Cerebellar cortex (tissue), 1 donor: Measurements from ENCODE around the gene CEP70.
"Not testable (repeated sequence)": the region's sequence is repeated elsewhere in the genome, so short reads cannot be mapped to it uniquely, and the experiment has no call there.

Experiments
- DNase-seq: peaks from one replicate; pipeline ENCODE4 v3.0.0-alpha.2; 2015; ENCODE audit warnings: low spot score

The CEP70 gene

DNA sequence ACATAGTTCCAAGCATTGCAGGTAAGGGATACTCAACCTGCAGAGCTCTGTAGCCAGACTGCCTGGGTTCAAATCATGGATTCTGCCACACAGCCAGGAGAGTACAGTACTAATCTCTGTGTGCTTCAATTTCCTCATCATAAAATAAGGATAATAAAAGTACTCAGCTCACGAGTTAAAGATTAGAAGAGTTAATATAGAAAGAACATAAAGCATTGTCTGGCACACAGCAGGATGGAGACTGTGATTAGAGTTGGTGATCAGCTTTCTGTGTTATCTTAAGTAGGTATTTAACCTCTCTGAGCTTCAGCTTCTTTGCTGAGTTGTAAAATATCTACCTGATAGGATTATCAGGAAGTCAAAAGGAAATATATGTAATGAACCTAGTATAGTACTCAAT lies 2.7 kb downstream of the CEP70 start:
- DNase-seq, result no peak

DNA sequence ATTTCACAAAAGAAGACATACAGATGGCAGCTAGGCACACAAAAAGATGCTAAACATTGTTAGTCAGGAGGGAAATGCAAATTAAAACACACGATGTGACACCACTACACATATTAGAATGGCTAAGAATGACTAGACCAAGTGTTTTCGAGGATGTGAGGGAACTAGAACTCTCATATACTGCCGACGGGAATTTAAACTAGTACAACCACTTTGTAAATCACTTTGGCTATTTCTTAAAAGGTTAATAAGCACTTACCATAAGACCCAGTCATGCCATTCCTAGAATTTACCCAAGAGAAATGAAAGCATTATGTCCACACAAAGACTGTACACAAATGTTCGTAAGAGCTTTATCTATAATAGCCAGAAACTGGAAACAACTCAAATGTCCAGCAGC lies 5.6 kb downstream of the CEP70 start:
- DNase-seq, result no peak

DNA sequence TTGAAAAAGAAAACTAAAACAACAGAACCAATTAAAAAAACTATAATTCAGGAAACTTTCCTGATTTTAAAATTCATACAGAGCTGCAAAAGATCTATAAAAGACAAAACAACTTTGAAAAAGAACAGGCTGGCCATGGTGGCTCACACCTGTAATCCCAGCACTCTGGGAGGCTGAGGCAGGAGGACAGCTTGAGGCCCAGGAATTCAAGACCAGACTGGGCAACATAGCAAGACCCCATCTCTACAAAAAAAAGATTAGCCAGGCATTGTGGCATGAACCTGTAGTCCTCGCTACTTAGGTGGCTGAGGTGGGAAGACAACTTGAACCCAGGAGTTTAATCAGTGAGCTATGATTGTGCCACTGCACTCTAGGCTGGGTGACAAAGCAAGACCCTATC lies 6.7 kb downstream of the CEP70 start:
- DNase-seq, result no peak

DNA sequence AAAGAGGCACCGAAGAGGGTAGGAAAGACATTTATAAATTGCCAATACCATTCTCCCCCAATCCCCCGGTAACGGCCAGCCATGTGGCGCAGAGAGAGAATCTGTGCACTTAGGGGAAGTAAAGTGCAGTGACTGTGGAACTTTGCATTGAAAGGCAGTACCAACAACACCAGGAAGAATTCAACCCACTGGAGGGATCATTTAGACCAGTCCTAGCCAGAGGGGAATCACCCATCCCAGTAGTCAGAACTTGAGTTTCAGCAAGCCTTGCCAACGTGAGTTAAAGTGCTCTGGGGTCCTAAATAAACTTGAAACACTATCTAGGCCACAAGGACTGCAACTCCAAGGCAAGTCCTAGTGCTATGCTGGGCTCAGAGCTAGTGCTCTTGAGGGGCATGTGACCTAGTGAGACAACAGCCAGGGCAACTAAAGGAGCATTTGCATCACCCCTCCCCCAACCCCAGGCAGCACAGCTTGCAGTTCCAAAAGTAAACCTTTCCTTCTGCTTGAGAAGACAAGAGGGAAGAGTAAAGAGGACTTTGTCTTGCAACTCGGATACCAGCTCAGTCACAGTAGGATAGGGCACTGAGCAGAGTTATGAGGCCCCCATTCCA lies 15.0 kb downstream of the CEP70 start:
- no peak for DNase-seq

DNA sequence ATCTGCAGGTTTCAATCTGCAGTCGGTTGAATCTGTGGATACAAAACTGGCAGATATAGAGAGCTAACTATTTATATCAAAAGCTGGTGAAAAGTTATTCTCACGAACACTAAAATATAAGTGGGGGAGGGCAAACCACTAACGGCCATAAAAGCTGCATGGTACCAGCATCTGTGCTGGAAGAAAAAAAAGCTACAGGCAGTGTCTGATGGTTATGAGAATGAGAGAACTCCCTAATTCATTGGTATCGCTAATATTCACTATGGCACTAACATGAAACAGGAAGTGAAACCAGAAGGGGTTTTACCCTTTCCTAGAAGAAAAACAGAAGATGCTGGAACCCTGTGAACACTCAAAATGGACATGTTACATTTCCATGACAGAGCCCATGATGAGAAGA lies 15.9 kb downstream of the CEP70 start:
- DNase-seq, result no peak

DNA sequence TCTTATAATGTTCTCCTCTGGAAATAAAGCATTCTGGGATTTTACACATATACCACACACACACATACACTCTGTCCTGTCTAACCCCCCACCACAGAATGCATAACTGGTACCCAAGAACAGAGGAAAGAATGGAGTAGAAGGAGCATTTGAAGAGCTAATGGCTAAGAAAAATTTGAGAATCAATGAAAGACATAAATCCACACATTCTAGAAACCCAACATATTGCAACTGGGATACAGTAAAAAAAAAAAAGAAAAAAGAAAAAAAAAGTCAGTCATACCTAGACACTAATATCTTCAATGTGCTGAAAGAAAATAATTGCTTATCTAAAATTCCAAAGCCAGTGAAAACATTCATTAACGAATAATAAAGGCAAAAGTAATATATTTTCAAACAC lies 20.9 kb downstream of the CEP70 start:
- DNase-seq, result no peak

DNA sequence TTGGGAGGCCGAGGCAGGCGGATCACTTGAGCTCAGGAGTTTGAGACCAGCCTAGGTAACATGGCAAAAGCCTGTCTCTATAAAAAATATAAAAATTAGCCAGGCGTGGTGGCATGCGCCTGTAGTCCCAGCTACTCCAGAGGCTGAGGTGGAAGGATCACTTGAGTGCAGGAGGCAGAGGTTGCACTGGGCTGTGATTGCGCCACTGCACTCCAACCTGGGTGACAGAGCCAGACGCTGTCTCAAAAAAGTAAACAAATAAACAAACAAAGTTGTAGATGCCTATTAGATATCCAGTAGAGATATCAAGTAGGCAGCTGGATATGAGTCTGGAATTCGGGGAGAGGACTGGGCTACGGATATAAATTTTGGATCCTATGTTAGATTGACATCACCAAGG lies 24.4 kb downstream of the CEP70 start:
- DNase-seq, result not testable (repeated sequence)

DNA sequence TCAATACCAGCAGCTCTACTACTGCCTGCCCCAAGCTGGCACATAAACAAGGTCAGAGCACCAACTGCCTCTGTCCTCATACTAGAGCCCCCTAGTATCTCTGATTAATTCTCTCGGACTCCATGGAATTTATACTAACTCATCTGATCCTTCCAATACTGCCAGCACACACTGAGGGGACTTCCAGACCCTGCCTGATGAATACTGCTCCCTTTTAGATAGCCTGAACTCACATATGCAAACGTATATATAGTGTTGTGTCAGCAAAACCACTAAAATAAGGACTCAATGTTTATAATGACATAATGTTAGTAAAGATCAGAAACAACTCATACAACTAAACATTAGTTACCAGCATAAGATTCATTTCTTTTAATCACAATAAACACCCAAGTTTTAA lies 25.0 kb downstream of the CEP70 start:
- DNase-seq, result no peak

DNA sequence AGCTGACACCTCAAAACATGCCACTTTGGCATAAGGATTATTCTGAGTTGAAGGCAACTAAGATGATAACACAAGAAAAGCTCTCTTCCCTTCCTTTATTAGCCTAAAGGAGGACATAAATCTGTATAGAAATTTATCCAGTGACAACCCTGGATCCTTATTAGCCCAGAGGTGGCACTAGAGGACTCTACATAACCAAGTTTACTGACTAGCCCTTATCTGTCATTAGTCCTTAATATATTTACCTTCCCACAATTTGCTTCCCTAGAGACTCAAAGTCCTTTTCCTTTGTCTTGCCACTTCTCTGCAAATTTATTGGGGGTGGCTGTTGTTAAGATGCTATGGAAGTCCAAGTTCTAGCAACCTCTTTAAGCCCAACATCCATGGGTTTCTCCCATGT lies 26.7 kb downstream of the CEP70 start:
- no peak for DNase-seq

DNA sequence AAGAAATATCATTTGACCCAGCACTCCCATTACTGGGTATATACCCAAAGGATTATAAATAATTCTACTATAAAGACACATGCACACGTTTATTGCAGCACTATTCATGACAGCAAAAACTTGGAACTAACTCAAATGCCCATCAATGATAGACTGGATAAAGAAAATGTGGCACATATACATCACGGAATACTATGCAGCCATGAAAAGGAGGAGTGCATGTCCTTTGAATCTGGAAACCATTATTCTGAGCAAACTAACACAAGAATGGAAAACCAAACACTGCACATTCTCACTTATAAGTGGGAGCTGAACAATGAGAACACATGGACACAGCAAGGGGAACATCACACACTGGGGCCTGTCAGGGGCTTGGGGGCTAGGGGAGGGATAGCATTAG lies 27.8 kb downstream of the CEP70 start:
- not testable (repeated sequence) for DNase-seq

DNA sequence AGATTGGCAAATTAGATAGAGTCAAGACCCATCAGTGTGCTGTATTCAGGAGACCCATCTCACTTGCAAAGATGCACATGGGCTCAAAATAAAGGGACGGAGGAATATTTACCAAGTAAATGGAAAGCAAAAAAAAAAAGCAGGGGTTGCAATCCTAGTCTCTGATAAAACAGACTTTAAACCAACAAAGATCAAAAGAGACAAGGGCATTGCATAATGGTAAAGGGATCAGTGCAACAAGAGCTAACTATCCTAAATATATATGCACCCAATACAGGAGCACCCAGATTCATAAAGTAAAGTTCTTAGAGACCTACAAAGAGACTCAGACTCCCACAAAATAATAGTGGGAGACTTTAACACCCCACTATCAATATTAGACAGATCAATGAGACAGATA lies 31.2 kb downstream of the CEP70 start:
- DNase-seq, result not testable (repeated sequence)

DNA sequence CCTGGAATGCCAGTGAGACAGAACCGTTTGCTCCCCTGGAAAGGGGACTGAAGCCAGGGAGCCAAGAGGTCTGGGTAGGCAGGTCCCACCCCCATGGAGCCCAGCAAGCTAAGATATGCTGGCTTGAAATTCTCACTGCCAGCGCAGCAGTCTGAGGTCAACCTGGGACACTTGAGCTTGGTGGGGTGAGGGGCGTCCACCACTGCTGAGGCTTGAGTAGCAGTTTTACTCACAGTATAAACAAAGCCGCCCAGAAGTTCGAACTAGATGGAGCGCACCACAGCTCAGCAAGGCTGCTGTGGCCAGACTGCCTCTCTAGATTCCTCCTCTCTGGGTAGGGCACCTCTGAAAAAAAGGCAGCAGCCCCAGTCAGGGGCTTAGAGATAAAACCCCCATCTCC lies 33.6 kb downstream of the CEP70 start:
- no peak for DNase-seq

DNA sequence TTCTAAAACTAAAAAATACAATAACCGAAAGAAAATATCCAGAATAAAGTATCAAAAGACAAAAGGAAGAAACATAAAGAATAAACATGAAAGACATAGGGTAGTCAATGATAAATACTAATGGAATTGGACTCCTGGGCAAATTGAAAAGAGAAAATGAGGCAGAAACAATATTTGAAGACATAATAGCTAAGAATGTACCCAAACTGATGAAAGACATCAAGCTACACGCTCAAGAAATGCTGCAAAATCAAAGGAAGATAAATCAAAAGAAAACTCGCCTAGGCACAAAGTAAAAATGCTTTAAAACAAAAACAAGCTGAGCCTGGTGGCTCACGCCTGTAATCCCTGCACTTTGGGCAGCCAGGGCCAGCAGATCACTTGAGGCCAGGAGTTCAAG lies 34.9 kb downstream of the CEP70 start:
- DNase-seq, result no peak

DNA sequence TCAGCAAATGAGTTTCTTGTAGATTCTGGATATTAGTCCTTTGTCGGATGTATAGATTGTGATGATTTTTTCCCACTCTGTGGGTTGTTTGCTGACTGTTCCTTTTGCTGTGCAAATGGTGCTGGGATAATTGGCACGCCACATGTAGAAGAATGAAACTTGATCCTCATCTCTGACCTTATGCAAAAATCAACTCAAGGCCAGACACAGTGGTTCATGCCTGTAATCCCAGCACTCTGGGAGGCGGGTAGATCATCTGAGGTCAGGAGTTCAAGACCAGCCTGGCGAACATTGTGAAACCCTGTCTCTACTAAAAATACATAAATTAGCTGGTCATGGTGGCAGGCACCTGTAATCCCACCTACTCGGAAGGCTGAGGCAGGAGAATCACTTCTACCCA lies 39.3 kb downstream of the CEP70 start:
- not testable (repeated sequence) for DNase-seq

DNA sequence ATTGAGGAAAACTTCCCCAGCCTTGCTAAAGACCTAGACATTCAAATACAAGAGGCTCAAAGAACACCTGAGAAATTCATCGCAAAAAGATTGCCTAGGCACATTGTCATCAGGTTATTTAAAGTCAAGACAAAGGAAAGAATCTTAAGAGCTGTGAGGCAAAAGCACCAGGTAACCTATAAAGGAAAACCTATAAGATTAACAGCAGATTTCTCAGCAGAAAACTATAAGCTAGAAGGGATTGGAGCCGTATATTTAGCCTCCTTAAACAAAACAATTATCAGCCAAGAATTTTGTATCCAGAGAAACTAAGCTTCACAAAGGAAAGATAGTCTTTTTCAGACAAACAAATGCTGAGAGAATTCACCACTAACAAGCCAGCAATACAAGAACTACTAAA lies 43.1 kb downstream of the CEP70 start:
- DNase-seq, result not testable (repeated sequence)

DNA sequence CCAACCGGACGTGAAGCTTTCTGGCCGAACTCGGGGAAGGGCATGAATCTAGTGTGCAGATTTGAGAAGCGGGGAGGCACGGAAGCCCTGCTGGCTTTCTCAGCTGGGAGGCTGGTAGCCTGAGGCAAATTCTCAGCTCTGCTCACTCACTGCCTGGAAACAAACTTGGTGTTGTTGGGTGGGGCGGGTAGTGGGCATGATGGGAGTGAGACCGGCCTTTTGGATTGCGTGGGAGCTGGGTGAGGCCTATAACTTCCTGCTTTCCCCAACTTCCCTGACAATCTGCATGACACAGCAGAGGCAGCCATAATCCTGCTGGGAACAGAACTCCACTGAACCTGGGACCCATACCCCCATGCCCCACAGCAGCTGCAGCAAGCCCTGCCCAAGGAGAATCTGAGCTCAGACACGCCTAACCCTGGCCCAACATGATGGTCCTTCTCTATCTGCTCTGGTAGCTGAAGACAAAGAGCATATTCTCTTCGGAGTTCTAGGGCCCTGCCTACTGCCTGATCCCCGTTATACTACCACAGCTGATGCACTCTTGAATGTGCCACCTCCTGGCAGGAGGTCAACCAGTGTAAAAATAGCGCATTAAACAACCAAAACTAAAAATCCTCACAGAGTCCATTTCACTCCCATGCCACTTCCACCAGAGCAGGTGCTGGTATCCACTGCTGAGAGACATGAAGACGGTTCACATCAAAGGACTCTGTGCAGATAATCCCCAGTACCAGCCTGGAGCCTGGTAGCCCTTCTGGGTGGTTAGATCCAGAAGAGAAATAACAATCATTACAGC lies 44.7 kb downstream of the CEP70 start:
- no peak for DNase-seq

DNA sequence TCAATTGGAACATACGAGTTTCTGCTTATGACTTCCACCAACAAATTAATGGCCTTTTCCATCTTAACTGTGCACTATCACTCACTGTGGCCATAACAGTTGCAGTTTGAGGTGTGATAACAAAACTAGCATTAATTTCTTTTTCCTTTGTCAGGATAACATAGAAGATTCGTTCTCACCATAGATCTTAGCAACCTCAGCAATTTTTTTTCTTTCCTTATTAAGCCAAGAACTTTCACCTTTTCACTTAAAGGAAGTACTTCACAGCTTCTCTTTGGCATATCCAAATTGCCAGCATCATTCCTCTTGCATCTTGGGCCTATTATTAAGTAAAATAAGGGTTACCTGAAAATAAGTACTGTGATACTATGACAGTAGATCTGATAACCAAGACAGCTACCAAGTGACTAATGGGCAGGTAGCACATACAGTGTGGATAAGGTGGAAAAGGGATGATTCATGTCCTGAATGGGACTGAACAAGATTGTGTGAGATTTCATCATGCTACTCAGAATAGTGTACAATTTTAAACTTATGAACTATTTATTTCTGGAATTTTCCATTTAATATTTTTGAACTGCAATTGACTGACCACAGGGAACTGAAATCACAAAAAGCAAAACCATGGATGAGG lies 46.6 kb downstream of the CEP70 start:
- no peak for DNase-seq

DNA sequence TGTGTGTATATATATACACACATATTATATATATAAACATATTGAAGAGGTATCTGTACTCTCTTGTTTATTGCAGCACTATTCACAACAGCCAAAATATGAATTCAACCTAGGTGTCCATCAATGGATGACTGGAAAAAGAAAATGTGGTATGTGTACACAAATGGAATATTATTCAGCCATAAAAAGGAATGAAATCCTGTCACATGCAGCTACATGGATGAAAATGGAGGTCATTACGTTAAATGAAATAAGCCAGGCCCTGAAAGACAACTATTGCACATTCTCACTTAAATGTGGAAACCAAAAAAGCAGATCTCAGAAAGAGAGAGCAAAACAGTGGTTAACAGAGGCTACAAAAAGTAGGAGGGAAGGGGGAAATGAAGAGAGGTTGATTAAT lies 49.5 kb downstream of the CEP70 start:
- DNase-seq, result no peak

DNA sequence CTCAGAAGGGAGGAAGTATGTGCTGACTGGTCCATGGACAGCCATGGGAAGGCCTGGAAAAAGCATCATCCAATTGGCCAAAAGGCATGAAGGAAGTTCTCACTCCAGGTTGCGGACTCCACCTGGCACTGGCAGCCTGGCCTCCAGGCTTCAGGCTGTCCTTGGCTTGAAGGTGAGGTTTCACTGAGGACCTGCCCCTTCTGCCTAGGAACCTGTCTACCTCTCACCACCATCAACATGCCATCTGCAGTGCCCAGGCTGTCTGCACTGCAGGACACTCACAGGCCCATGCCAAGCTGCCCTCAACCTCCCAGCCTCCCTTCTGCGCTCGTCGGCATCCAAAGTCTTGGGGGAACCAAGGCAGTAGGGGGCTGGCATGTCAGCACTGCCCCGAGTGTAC lies 51.1 kb downstream of the CEP70 start:
- no peak for DNase-seq

DNA sequence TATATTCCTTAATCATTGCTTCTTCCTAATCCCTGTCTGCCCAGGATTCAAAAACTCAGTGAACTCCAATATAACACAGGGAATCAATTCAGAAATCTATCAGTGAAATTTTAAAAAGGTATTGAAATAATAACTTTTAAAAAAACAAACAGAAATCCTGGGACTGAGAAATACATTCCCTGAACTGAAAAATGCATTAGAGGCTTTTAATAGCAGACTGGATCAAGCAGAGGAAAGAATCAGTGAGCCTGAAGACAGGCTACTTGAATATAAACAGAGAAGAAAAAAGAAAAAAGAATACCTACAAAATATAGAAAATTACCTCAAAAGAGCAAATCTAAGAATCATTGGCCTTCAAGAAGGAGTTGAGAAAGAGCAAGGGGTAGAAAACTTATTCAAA lies 54.7 kb downstream of the CEP70 start:
- no peak for DNase-seq

DNA sequence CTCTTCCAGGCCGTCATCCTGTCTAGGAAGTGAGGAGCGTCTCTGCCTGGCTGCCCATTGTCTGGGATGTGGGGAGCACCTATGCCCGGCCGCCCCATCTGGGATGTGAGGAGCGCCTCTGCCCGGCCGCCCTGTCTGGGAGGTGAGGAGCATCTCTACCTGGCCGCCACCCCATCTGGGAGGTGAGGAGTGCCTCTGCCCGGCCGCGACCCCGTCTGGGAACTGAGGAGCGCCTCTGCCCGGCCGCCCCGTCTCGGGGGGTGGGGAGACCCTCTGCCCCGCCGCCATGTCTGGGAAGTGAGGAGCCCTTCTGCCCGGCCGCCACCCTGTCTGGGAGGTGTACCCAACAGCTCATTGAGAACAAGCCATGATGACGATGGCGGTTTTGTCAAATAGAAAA lies 72.6 kb downstream of the CEP70 start:
- not testable (repeated sequence) for DNase-seq

DNA sequence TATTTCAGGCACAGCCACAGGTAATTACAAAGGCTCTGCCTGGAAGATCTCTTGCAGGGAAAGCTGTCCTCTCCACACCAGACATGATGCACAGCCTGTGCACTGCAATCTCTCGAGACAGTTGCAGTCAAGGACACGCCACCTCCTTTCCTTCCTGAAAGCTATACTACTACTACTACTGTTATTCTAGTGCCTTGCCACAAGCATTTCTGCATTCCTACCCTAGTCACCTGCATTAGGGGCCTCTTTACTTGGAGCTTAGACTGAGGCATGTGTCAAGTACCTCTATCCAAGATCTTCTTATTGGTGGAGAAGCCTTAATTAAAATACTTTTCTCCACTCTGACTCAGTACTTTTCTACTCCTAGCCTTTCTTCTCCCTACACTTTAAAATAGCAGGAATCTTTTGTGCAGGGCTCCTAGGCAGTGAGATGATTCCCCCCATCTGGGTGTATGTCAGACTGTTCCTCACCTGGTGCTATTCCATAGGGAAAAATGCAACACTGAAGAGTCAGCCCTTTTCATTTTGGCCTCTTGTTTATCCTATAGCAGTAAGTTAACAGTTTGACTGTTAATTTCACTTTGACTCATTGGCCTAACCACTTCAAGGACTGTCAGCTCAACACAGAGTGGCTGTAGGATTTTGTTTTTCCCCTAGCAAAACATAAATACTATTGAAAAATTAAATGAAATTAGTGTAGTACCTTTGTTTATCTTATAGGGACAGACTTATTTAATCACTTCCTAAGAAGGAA lies 80.8 kb downstream of the CEP70 start:
- DNase-seq, result no peak

DNA sequence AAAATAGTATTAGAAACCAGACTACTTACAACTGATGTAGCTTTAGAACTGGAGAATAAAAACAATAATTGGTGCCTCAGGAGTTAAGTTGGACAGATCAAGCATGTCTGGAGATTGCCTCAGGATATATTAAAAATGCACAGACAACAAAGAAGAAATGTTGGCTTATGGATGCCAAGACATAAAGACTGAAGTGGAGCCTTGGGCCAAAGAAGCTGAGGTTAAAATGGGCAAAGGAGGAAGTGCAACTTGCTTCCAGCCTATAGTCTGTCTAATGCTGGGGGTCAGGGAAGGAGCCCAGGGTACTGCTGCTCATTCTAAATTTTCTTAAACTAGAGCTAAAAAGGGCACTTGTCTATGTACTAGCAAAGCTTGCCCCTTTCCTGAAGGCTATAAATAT lies 82.1 kb downstream of the CEP70 start:
- DNase-seq, result no peak
